ENCODE data around the gene GRIP2. TPM values are rescaled to one million over a fixed set of nuclear protein-coding genes. Genes with fewer than 3 reads are reported as not detected.
A peak's percentile ranks its signal among the peaks of the same experiment; 100 is the strongest.

GRIP2 gene
- total RNA-seq, 2 experiments from 2014 or later: not detected

DNA sequence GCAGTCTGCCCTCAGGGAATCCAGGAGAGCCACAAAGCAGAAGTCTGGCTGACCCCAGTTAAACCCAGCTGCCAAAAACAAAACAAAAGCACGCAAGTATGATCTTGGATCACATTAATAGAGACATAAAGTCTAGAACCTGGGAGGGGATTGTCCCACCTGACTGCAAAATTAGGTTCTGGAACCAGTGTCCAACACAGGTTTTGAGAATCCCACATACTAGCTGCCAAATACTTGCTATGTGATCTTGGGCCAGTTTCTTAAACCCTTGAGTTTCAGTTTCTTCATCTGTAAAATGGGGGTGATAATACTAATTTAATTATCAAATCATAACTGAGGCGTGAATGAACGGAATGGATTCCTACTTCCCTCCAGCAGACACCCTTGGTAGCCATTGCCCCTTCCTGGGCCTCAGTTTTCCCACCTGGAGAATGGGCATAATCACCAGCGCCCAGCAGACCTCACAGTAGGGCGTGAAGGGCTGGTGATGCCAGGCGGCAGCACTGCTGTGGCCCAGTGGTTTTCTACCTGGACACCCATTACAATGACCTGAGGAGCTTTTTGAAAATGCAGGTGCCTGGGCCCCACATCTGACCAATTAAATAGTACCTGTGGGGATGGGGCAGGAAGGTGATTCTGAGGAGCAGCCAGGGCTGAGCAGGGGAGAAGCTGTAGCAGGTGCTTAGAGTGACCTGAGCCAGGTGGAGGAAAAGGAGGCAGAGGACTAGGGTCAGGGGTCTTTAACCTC, 32.2 kb downstream of the GRIP2 start:
- Histone ChIP-seq H3K36me3 (ENCODE audit: insufficient read depth, low read length) (no peaks in the 10 kb centered on the region), H3K27me3 (ENCODE audit: control insufficient read depth in 1 of 2, insufficient read depth in 2 of 2, low read length in 2 of 2) (no peaks in the 10 kb centered on the region), H3K27ac (ENCODE audit: low read depth in 1 of 2, low read length in 2 of 2) (no peak overlapping the region), H3K9me3 (ENCODE audit: control insufficient read depth in 1 of 2, insufficient read depth in 1 of 2, low read length in 2 of 2) (peaks cover 4% of the 10 kb centered on the region in 2 experiments), H3K4me1 (ENCODE audit: insufficient read depth, low read length) (peaks cover 5% of the 10 kb centered on the region), H3K4me3 (ENCODE audit: low read length) (no peak overlapping the region)
- ATAC-seq (ENCODE audit: poor library complexity) (no peak), DNase-seq (peak in 1 of 14 experiments; percentile 14)
- ChIA-PET POLR2A (no interaction called here), CTCF (no interaction called here)
- intact Hi-C loops (cut with DNase I, micrococcal nuclease): loop anchor here (2.0 to 5.0 kb wide), 2 partner anchors 413 to 414 kb away; no protein-coding TSS in a partner anchor
- TF ChIP-seq, protein P1, sequence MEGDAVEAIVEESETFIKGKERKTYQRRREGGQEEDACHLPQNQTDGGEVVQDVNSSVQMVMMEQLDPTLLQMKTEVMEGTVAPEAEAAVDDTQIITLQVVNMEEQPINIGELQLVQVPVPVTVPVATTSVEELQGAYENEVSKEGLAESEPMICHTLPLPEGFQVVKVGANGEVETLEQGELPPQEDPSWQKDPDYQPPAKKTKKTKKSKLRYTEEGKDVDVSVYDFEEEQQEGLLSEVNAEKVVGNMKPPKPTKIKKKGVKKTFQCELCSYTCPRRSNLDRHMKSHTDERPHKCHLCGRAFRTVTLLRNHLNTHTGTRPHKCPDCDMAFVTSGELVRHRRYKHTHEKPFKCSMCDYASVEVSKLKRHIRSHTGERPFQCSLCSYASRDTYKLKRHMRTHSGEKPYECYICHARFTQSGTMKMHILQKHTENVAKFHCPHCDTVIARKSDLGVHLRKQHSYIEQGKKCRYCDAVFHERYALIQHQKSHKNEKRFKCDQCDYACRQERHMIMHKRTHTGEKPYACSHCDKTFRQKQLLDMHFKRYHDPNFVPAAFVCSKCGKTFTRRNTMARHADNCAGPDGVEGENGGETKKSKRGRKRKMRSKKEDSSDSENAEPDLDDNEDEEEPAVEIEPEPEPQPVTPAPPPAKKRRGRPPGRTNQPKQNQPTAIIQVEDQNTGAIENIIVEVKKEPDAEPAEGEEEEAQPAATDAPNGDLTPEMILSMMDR (IDR thresholded peaks at IDR 0.05): no peak
- no peak overlapping the region for H3K27ac Mint-ChIP-seq
- H3K4me3 Mint-ChIP-seq: no peak overlapping the region
- no peaks in the 10 kb centered on the region for H3K36me3 Mint-ChIP-seq (ENCODE audit: low read depth)
- H3K4me1 Mint-ChIP-seq (ENCODE audit: low read depth): peaks cover 5% of the 10 kb centered on the region
- H3K9me3 Mint-ChIP-seq: peaks cover 2% of the 10 kb centered on the region
- no peaks in the 10 kb centered on the region for H3K27me3 Mint-ChIP-seq

DNA sequence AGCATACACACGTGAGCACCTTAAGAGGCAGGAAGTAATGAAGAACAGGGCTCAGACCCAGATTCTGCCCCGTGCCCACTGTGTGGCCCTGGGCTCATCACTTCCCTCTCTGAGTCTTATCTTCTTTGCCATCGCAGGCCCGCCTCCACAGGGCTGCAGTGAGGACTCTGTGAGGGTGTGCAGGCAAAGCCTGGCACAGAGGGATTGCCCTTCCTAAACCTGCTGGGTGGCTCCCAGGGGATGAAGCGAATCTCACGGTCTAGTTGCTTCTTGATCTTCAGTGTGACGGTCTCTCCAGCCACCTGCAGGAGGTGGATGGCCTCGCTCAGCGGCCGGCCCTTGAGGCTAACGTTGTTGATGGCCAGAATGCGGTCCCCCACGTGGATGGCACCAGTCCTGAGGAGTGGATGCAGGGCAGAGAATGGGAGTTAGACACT, 32.8 kb downstream of the GRIP2 start:
- H3K9me3 Mint-ChIP-seq: peaks cover 6% of the 10 kb centered on the region
- peak in 1 of 14 experiments; percentile 17 for DNase-seq
- H3K36me3 Mint-ChIP-seq (ENCODE audit: low read depth): no peaks in the 10 kb centered on the region
- H3K27ac Mint-ChIP-seq: no peak overlapping the region
- H3K27ac ChIP-seq (ENCODE audit: low read depth in 1 of 2, low read length in 2 of 2): no peak overlapping the region
- peaks cover 5 to 8% of the 10 kb centered on the region in 2 experiments for H3K9me3 ChIP-seq (ENCODE audit: control insufficient read depth in 1 of 2, insufficient read depth in 1 of 2, low read length in 2 of 2)
- H3K4me3 Mint-ChIP-seq: no peak overlapping the region
- H3K4me1 Mint-ChIP-seq (ENCODE audit: low read depth): peaks cover 5% of the 10 kb centered on the region
- ATAC-seq (ENCODE audit: poor library complexity): no peak
- H3K27me3 ChIP-seq (ENCODE audit: control insufficient read depth in 1 of 2, insufficient read depth in 2 of 2, low read length in 2 of 2): no peaks in the 10 kb centered on the region
- peaks cover 5% of the 10 kb centered on the region for H3K4me1 ChIP-seq (ENCODE audit: insufficient read depth, low read length)
- no peak overlapping the region for H3K4me3 ChIP-seq (ENCODE audit: low read length)
- H3K27me3 Mint-ChIP-seq: no peaks in the 10 kb centered on the region
- POLR2A ChIA-PET: no interaction called here
- CTCF ChIA-PET: no interaction called here
- TF ChIP-seq, protein P1 (IDR thresholded peaks at IDR 0.05): no peak
- intact Hi-C loops (cut with DNase I, micrococcal nuclease): loop anchor here in 1 of 2 experiments (5.0 kb wide), 1 partner anchor 415 kb away; no protein-coding TSS in a partner anchor
- H3K36me3 ChIP-seq (ENCODE audit: insufficient read depth, low read length): no peaks in the 10 kb centered on the region

DNA sequence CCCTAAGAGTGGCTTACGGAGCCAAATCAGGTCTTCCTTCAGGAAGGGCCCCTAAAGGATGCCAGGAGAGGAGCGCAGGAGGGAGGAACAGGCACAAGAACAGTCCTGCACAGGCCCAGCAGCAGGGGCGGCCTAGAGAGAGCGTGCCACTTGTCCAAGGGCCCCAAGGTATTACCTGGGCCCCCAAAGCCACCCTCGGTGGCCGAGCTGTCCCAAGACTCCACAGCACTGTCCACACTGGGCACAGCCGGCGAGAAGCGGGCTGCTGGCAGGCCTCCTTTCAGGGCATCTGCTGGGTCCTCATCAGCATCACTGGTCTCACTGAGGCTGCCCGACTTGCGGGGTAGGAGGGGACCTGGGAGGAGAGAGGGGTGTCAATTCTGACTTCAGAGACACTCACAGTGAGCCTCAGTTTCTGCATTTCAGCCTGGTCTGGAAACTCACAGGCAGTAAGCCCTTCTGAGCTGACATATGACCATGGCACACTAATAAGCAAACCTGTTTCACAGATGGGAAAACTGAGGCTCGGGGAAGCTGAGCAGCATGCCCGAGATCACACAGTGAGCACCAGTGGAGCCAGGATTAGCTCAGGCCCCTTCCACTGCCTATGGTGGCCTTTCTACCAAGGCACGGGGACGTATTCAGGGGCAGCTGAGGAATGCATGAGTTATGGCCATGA, 33.4 kb downstream of the GRIP2 start:
- H3K4me3 ChIP-seq (ENCODE audit: low read length): no peak overlapping the region
- H3K36me3 Mint-ChIP-seq (ENCODE audit: low read depth): no peaks in the 10 kb centered on the region

More for the DNA sequence above, 33.4 kb downstream of the GRIP2 start:
- H3K4me1 Mint-ChIP-seq (ENCODE audit: low read depth): peaks cover 5% of the 10 kb centered on the region
- H3K9me3 Mint-ChIP-seq: peaks cover 6% of the 10 kb centered on the region
- H3K4me1 ChIP-seq (ENCODE audit: insufficient read depth, low read length): peaks cover 5% of the 10 kb centered on the region
- H3K4me3 Mint-ChIP-seq: no peak overlapping the region
- CTCF ChIA-PET: no interaction called here
- H3K27me3 Mint-ChIP-seq: no peaks in the 10 kb centered on the region
- ATAC-seq (ENCODE audit: poor library complexity): no peak
- peaks cover 9 to 11% of the 10 kb centered on the region in 2 experiments for H3K9me3 ChIP-seq (ENCODE audit: control insufficient read depth in 1 of 2, insufficient read depth in 1 of 2, low read length in 2 of 2)
- TF ChIP-seq, protein P1 (IDR thresholded peaks at IDR 0.05): no peak
- intact Hi-C loops (cut with DNase I, micrococcal nuclease): loop anchor here in 1 of 2 experiments (5.0 kb wide), 1 partner anchor 416 kb away; no protein-coding TSS in a partner anchor
- no peak overlapping the region for H3K27ac Mint-ChIP-seq
- H3K27ac ChIP-seq (ENCODE audit: low read depth in 1 of 2, low read length in 2 of 2): no peak overlapping the region
- no peaks in the 10 kb centered on the region for H3K36me3 ChIP-seq (ENCODE audit: insufficient read depth, low read length)
- DNase-seq: peak in 1 of 14 experiments; percentile 19
- POLR2A ChIA-PET: no interaction called here
- H3K27me3 ChIP-seq (ENCODE audit: control insufficient read depth in 1 of 2, insufficient read depth in 2 of 2, low read length in 2 of 2): no peaks in the 10 kb centered on the region
